ENCODE results near the gene LILRA1. TPM values are rescaled to one million over a fixed set of nuclear protein-coding genes. Genes with fewer than 3 reads are reported as not detected.
"Not testable (repeated sequence)": the region's sequence is repeated elsewhere in the genome, so short reads cannot be mapped to it uniquely, and the experiment has no call there.

Gene LILRA1
- total RNA-seq, 1 experiment from 2014 or later: not detected

DNA sequence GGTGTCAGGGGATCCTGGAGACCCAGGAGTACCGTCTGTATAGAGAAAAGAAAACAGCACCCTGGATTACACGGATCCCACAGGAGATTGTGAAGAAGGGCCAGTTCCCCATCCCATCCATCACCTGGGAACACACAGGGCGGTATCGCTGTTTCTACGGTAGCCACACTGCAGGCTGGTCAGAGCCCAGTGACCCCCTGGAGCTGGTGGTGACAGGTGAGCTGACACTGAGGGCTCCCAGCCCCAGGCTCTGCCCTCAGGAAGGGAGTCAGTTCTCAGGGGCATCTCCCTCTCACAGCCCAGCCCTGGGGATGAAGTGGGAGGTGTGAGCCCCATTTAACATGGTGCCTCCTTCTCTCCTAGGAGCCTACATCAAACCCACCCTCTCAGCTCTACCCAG, 1.3 kb downstream of the LILRA1 start:
- Mint-ChIP-seq H3K4me1 (ENCODE audit: low read depth, unreplicated experiment) (no peaks in the 10 kb centered on the region), H3K27me3 (ENCODE audit: insufficient read depth, unreplicated experiment) (peaks cover 35% of the 10 kb centered on the region), H3K36me3 (ENCODE audit: insufficient read depth, unreplicated experiment) (no peaks in the 10 kb centered on the region), H3K27ac (ENCODE audit: unreplicated experiment) (no peak overlapping the region), H3K9me3 (ENCODE audit: unreplicated experiment) (no peaks in the 10 kb centered on the region), H3K4me3 (ENCODE audit: unreplicated experiment) (no peak overlapping the region)
- DNase-seq: no peak
- ChIA-PET CTCF (no interaction called here), POLR2A (no interaction called here)
- no peak for TF ChIP-seq CTCF (IDR thresholded peaks at IDR 0.05; ENCODE audit: insufficient read depth in 1 of 2, low read depth in 1 of 2, low read length in 1 of 2, severe bottlenecking in 1 of 2, unreplicated experiment in 1 of 2)
- Histone ChIP-seq H3K27me3 (replicated peaks; ENCODE audit: control insufficient read depth, insufficient read depth, low read length) (no peaks in the 10 kb centered on the region), H3K4me1 (no peaks in the 10 kb centered on the region), H3K4me3 (ENCODE audit: low read depth, low read length) (no peak overlapping the region), H3K36me3 (ENCODE audit: control insufficient read depth, insufficient read depth, low read length) (no peaks in the 10 kb centered on the region), H3K9me3 (no peaks in the 10 kb centered on the region)
- no TSS peak for BruUV-seq (replicated peaks)
- intact Hi-C loops (cut with micrococcal nuclease; ENCODE audit: unreplicated experiment): no loop called here

DNA sequence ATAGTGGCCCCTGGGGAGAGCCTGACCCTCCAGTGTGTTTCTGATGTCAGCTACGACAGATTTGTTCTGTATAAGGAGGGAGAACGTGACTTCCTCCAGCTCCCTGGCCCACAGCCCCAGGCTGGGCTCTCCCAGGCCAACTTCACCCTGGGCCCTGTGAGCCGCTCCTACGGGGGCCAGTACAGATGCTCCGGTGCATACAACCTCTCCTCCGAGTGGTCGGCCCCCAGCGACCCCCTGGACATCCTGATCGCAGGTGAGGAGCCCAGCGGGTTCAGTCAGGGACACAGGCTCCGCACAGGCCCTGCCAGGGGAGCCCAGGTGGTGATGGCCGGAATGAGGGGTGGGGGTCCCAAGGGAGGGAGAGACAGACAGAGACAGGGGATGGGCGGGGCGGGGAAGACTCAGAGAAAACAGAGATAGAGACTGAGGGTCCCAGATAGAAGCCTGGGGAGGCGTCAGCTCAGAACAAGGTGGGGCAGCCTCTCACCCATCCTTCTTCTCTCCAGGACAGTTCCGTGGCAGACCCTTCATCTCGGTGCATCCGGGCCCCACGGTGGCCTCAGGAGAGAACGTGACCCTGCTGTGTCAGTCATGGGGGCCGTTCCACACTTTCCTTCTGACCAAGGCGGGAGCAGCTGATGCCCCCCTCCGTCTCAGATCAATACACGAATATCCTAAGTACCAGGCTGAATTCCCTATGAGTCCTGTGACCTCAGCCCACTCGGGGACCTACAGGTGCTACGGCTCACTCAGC, 2.4 kb downstream of the LILRA1 start:
- CTCF ChIA-PET; H3K4me3 ChIP-seq (ENCODE audit: low read depth, low read length); H3K4me1 ChIP-seq; H3K4me3 Mint-ChIP-seq (ENCODE audit: unreplicated experiment); H3K36me3 ChIP-seq (ENCODE audit: control insufficient read depth, insufficient read depth, low read length); H3K9me3 Mint-ChIP-seq (ENCODE audit: unreplicated experiment); POLR2A ChIA-PET; BruUV-seq (replicated peaks); H3K27ac Mint-ChIP-seq (ENCODE audit: unreplicated experiment); intact Hi-C loops (cut with micrococcal nuclease; ENCODE audit: unreplicated experiment); H3K4me1 Mint-ChIP-seq (ENCODE audit: low read depth, unreplicated experiment); DNase-seq; H3K27me3 ChIP-seq (replicated peaks; ENCODE audit: control insufficient read depth, insufficient read depth, low read length); H3K9me3 ChIP-seq; H3K36me3 Mint-ChIP-seq (ENCODE audit: insufficient read depth, unreplicated experiment): not testable (repeated sequence)
- H3K27me3 Mint-ChIP-seq (ENCODE audit: insufficient read depth, unreplicated experiment): peaks cover 27% of the 10 kb centered on the region

DNA sequence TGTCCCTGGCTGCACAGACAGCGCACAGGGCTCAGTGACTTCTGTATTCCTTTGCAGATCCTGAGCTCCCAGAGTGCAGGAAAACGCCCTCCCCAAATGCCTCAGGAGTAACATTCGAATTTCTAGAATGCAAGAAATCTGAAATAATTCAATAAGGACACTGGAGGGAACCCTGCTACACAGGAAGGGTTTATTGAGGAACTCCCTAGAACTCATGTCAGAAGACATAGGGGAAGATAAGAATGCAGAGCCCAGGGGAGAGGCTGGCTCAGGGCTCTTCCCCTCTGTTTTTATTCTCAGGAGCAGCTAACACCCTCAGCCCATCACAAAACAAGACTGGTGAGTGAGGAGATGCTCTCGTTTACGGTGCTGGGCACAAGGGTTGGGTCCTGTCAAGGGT, 6.8 kb downstream of the LILRA1 start:
- ChIA-PET CTCF (no interaction called here), POLR2A (no interaction called here)
- BruUV-seq (replicated peaks): no TSS peak
- Mint-ChIP-seq H3K27ac (ENCODE audit: unreplicated experiment) (no peak overlapping the region), H3K4me1 (ENCODE audit: low read depth, unreplicated experiment) (no peaks in the 10 kb centered on the region), H3K9me3 (ENCODE audit: unreplicated experiment) (no peaks in the 10 kb centered on the region), H3K36me3 (ENCODE audit: insufficient read depth, unreplicated experiment) (no peaks in the 10 kb centered on the region), H3K4me3 (ENCODE audit: unreplicated experiment) (no peak overlapping the region), H3K27me3 (ENCODE audit: insufficient read depth, unreplicated experiment) (peaks cover 22% of the 10 kb centered on the region)
- no peak for TF ChIP-seq CTCF (IDR thresholded peaks at IDR 0.05; ENCODE audit: insufficient read depth in 1 of 2, low read depth in 1 of 2, low read length in 1 of 2, severe bottlenecking in 1 of 2, unreplicated experiment in 1 of 2)
- Histone ChIP-seq H3K4me3 (ENCODE audit: low read depth, low read length) (no peak overlapping the region), H3K9me3 (peaks cover 10% of the 10 kb centered on the region), H3K36me3 (ENCODE audit: control insufficient read depth, insufficient read depth, low read length) (no peaks in the 10 kb centered on the region), H3K27me3 (replicated peaks; ENCODE audit: control insufficient read depth, insufficient read depth, low read length) (no peaks in the 10 kb centered on the region; the same call in 1 of the 2 replicates), H3K4me1 (no peaks in the 10 kb centered on the region)
- no peak for DNase-seq
- intact Hi-C loops (cut with micrococcal nuclease; ENCODE audit: unreplicated experiment): no loop called here

Data from Caco-2 (cell line).